Measurements from ENCODE around the gene TNFRSF14.

- TF ChIP-seq CTCF (IDR thresholded peaks at IDR 0.05) (no peak), ZFX (IDR thresholded peaks at IDR 0.05; ENCODE audit: borderline replicate concordance) (no peak)
These were observed 11.0 kb downstream of the TNFRSF14 start for GRCh38 chr1:2567083-2567679.

All from 22Rv1 (cell line).